NCI-H1436 treated with DMSO at 0.1 percent for 48 hours (cell line): ENCODE measurements around the gene FMN2.
"Not testable (repeated sequence)": the region's sequence is repeated elsewhere in the genome, so short reads cannot be mapped to it uniquely, and the experiment has no call there.

Source experiments
- DNase-seq: peaks from one replicate; lab custom pipeline; 2025; lab: John Stamatoyannopoulos, UW

FMN2 gene

DNA sequence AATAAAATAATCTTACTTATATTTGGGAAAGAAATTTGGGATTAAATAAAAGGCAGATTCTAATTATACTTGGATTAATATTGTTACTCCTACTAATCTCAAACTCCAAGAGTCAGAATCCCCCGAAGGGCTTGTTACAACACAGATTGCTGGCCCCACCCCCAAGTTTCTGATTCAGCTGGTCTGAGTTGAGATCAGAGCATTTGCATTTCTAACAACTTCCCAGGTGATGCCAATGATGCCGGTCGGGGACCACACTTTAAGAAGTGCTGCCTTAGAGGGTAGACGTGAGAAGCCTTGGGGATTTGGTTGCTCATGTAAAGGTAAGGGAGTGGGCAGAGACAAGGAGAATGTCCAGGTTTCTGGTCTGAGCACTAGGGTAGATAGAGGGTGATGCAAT, 47.2 kb downstream of the FMN2 start:
- DNase-seq, result no peak

DNA sequence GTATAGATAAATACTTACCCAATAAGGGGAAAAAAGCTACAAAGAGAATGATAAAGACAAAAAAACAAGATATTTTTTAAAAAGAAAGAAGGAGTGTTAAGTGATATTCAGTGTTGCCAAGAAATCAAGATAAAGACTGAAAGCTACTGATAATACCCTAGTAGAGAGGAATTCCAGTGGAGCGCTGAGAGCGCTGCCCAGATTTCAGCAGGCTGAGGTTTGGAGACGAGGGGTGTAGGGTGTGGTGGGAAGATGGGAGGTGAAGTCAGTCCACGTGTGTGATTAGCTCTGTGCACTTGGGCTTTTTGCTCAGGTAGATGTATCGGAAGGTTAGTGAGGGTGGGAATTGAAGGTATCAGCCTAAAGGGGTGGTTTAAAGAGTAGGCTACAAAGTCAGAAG, 47.8 kb downstream of the FMN2 start:
- DNase-seq, result no peak

GRCh38 chr1:240145120-240145519, 53.4 kb downstream of the FMN2 start:
- DNase-seq, result no peak

DNA sequence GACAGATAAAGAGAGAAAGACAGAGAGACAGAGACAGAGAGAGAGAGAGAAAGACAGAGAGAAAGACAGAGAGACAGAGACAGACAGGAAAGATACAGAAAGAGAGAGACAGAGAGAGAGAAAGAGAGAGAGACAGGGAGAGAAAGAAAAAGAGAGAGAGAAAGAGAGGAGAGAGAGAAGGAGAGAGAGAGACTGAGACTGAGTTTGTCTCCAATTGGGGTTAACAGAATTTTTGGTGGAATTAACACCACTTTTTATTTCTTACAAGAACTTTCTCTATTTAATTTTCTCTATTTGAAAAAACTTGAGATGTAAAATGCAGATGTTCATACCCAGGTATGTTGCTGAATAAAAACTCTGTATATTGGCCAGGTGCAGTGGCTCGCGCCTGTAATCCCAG, 56.6 kb downstream of the FMN2 start:
- DNase-seq, result no peak

GRCh38 chr1:240149484-240150094, 57.9 kb downstream of the FMN2 start:
- DNase-seq, result no peak

DNA sequence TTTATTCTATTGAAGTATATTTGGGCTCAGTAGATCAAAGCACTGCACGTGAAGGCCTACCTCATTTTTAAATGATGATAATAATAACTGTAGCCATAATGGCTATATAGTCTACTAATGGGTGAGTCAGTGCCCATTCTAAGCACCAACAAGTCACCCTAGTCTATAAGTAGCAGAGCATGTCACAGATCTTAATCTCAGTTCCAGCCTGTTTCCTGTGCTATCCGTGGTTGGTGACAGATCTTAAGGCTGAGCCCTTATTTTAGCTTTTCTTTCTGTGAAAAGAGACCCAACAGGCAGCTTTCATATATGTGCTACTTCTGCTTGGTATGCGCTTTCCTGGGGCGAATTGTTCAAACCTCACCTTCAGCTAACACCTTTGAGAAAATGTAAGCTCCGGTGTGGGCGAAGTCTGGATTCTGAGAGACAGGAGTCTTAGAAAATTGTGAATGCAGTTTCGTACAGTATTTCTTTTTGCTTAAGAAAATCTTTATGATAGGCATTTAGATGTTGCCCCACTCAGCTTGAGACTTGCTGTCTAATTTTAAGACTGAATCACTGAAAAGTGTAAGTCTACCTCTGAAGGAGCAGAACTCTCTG, 59.6 kb downstream of the FMN2 start:
- no peak for DNase-seq

DNA sequence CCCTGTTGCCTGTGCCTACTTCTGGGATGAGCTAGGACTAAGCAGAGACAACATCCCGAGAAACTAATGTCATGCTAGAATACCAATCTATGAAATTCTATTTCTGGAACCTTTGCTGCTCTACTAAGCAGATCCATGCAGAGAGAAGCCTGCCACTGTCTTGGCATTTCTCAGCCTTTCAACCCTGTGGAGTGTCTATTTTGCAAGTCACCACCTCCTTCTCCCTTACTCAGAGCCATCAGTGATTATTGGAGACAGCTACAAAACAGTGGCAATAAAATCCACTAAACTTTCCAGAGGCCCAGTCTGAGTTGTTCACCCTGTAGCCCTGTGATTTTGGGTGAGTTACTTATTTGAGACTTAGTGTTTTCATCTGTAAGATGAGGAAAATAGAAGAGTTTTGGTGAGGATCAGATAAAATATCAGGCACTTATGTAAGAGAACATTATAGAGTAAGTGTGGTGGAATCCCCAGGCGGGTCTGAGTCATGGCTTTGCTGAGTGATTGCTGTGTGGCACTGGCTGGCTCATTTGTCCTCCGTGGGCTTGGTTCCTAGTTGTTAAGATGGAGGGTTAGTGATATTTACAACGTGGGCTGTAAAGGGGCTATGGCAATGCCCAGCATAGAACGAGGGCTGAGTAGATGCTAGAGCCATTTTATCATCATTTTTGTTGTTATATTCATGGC, 61.1 kb downstream of the FMN2 start:
- DNase-seq, result no peak

- no peak for DNase-seq
These were observed 63.9 kb downstream of the FMN2 start for GRCh38 chr1:240155605-240156004.

DNA sequence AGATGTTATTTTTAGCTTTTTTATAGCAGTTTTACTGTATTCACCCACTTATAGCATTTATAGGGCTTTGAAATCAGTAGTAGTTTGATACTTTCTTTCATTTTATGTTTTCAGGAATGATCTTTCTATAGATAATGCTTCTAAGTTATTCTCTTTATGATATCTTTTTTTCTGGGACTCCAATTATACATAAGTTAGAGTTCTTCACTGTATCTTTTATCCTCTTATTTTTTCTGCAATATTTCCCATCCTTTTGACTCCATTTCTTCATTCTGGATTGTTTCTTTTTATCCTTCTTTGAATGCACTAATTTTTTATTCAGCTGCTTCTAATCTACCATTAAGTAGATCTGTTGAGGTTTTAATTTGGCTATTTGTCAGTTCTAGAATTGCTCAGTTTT, 73.1 kb downstream of the FMN2 start:
- DNase-seq, result no peak

- no peak for DNase-seq
These were observed 77.5 kb downstream of the FMN2 start for GRCh38 chr1:240169188-240169587.

- no peak for DNase-seq
These were observed 78.6 kb downstream of the FMN2 start for GRCh38 chr1:240170266-240170665.

- no peak for DNase-seq
These were observed 79.1 kb downstream of the FMN2 start for GRCh38 chr1:240170806-240171205.

- no peak for DNase-seq
These were observed 80.2 kb downstream of the FMN2 start for GRCh38 chr1:240171907-240172306.

DNA sequence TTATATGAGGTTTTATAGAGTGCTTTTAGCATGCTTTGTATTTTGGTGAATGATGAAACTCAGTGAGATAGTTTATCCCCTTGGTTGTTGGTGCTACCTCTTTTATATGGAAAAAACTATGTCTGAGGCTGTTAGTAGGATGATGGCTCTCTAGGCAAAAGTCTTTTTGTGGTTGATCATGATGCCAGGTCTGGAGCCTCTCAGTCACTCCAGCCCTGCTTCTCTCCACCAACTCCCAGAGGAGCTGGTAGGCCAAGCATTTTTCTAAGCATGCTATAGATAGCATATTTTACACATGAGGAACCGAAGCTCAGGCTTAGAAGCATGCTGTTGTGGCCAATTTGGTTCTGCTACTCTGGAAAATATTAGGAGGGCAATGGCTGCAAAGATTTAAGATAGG, 82.2 kb downstream of the FMN2 start:
- no peak for DNase-seq

DNA sequence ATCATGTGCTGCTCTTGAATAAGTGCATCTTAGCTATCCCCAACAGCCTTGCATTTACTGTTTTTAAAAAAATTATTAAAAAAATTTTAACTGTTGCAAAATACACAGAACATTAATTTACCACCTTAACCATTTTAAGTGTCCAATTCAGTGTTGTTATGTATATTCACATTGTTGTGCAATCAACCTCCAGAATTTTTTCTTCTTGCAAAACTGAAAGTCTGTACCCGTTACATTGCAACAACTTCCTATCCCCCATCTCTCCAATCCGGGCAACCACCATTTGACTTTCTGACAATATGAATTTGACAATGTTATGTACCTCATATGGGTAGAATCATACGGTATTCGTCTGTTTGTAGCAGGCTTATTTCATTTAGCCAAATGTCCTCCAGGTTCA, 83.1 kb downstream of the FMN2 start:
- no peak for DNase-seq

- DNase-seq, result no peak
These were observed 86.7 kb downstream of the FMN2 start for GRCh38 chr1:240178366-240178765.

GRCh38 chr1:240184682-240185081, 93.0 kb downstream of the FMN2 start:
- not testable (repeated sequence) for DNase-seq

GRCh38 chr1:240188139-240188538, 96.5 kb downstream of the FMN2 start:
- no peak for DNase-seq

DNA sequence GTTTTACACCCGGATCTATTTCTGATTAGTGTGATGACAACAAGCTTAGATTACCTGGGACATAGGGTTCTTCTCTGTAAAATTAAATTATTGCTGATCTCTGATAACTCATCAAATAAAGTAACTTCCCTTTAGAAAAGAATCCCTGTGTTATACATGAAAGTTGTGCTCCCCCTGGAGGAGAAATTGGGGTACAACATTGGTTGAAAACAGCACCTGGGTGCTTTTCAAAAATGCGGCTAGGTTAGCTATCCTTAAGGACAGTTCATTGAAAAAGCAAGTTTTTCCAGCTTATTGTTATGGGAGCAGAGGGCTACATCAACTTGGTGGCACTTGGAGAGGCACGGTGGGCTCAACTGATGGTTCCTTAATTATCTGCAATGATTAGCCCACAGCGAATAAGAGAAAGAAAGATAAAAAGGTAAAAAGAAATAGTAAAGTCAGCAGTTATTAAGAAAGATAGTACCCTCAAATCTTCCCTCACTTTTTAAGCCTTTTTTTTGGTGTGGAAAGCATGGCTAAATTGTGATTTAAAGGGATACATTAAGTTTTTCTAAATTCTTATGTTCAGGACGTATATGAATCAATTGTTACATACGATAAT, 97.8 kb downstream of the FMN2 start:
- DNase-seq, result no peak

DNA sequence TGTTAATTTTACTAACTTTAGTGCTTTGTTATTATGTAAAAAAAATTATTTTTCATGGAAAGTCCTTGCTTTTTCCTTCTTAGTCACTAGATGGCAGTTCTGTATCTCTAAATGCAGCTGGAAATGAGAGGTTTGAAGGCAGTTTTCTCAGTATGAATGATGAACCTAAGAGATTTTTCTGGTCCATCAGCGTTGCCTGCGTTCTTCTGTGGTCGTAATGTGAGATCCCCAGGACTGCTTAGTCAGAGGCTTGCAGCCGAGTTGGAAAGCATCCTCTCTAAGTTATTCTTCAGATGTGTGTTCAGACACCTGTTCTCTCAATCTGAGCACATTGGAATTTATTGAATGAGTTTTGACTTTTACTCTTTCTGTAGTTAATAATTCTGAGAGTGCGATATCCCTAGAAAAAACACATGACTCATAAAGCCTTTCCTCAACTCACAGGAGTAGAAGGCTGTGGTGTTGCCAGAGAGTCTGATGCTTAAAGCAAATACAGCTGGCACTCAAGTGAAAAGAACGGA, 99.3 kb downstream of the FMN2 start:
- DNase-seq, result no peak

DNA sequence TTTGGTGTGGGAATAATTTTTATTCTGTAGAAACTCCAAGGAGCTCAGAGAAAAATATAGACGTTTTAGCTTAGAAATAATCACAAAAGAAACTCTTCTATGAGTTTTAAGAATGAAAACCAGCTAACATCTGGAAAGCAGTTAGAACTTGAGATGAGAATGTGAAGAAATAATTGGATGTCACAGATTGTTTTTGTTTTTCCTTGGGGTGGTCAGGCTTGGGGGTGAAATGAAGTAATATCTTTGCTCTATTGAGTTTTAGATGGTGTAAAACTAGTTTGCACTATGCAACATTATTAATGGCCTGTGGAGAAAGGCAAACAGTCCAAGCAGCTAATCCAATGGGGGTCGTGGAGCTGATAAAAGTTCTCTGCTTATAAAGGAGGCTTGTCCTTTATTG, 101.2 kb downstream of the FMN2 start:
- no peak for DNase-seq

DNA sequence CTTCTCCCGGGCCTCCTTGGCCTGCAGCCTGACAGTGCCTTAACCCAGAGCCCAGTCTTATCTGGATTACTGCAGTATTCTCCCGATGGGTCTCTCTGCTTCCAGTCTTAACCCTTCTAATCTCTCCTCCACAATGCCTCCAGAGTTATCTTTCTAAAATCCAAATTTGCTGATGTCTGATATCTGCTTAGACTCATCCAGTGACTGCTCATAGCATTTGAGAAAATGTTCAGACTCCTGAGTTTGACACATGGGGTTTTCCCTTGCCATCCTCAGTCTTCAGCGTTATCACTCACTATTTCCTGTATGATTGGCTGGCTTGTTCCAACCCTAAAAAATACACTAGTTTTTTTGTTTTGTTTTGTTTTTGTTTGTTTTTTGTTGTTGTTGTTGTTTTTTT, 102.0 kb downstream of the FMN2 start:
- no peak for DNase-seq

GRCh38 chr1:240194120-240194519, 102.4 kb downstream of the FMN2 start:
- no peak for DNase-seq
